Retina (tissue), 1 donor: ENCODE data around the gene STK33.

ENCODE experiments used
- DNase-seq: peaks from one replicate; pipeline ENCODE4 v3.0.0-alpha.2; 2016

The STK33 gene

DNA sequence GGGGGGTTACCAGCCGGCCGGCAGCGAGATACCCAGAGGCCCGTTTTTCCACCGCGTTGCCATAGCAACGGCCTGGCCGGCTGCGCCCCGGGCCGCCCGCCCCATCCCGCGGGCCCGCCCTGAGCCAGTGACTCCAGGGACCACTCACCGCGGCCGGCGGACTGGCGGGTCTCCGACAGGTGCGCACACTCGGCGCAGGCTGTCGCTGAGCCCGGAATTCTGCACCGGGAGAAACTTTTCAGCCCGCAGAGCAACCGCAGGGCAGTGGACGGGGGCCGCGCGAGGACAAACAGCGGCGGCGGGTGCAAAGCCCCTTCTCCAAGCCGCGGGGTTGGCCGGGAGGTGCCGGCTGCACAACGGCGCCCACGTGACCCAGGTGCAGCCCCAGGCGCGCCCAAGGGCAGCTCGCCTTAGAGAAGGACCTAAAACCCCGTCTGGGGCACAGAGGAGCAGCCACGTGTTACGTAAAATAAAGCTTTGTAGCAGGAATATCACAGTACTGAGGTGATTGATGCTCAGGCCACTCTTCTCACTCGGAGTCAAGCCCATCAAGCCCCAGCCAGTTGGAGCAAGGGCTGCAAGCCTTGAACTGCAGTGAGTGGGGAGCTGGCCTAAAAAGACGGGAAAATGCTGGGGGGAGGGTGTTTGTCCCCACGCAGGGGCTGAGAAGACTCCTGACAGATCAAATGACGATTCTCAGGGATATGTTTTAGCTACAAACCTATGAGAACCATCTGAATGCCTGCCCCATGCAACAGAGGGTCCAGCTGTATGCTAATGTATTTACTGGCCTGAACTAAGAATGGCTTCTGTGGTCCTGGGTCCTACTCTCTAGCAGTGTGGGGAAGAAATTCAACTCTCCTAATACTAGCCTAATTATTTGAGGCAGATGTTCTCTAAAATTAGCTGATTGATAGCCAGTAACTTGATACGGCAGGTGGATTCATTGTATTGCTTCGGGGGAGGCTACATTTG lies at the start of gene STK33:
STK33 (minus strand) TSS at position 294 of the 975 bp plus-strand sequence. CDS start 119,323 bp downstream, outside the sequence.
- DNase-seq, result peak; percentile 92

DNA sequence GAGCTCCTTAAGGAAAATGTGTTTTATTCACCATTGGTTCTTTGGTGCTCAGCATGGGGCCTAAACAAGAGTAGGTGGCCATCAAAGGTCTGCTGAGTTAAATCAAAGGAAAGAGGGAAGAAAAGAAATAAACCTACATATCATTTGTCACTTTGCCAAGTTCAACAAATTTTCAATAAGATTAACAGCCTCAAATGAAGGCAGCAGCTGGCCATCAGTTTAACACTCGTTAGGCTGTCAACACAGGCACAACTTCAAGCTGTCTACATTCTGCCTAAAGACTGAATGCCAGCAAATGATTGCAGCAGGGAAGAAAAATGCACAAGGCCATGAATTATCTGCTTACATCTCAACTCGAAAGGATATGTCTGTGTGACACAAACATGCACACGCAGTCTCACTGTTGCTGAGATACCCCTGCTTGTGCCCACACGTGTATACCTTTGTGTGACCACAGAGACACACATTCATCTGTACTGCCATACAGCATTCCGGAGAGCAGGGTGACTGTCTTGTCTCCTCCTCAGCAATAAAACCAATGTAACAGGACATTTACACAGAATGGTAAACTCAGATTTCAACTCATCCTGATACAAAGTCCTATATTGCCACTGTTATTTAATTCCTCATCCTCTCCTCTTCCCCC lies 48.3 kb upstream of the STK33 start:
- DNase-seq, result no peak

DNA sequence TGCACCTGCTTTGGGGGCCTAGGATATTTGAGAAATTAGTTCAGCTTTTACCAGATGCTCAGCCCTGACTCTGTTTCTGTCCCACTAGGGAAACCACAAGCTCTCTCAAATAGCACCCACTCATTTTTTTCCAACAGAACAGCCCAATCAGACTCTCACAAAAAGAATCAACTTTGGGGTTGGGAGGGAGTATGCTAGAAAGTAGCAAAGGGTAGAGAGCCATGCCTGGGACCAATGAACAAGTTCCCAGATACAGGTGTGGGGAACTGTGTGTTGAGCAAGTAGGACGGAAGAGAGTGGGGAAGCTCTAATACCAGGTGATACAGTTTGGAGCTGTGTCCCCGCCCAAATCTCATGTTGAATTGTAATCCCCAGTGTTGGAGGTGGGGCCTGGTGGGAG lies 47.3 kb upstream of the STK33 start:
- DNase-seq, result no peak

DNA sequence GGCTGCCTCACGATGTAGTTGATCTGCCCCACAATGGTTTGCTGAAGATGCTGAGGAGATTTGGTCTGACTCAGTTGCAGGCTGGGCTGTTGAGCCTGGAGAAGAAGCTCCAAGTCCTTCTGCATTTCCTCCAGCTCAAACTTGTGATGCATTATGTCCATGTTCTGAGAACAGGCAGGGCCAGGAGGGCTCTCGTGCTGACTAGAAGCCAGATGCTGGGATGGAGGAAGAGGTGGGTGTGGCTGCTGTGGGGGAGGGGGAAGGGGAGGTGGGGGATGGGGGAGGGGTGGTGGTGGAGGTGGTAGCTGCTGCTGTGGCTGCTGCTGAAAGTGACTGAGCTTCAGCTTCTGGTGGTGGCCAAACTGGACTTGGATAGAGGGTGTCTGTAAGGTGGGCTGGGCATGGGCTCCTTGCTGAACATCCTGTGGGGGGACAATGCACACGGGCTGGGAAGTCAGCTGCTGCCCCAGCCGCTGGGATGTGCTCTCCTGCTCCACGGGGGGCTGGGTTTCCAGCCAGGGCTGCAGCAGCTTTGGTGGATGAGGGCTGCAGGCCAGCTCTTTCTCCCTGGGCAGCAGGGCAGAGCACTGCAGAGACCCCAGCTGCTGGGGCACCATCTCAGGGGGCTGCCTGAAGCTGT lies 46.4 kb upstream of the STK33 start:
- DNase-seq, result no peak

DNA sequence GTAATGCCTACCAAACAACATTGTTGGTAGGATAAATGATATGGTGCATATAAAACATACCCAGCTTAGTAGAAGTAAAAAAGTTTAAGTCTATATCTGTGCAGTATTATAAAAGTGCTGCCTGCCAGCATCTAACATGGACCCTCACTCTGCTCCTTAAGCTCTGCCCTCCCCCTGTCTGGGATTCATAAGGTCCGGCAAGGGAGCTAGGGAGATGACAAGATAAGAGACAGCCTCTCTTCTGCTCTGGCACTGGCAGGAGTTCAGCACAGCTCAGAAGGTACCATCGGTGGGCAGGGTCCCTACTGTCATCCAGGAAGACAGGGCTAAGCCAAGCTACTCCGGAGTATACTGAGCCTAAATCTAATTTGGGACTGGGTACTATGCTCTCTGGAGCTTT lies 45.6 kb upstream of the STK33 start:
- DNase-seq, result no peak

DNA sequence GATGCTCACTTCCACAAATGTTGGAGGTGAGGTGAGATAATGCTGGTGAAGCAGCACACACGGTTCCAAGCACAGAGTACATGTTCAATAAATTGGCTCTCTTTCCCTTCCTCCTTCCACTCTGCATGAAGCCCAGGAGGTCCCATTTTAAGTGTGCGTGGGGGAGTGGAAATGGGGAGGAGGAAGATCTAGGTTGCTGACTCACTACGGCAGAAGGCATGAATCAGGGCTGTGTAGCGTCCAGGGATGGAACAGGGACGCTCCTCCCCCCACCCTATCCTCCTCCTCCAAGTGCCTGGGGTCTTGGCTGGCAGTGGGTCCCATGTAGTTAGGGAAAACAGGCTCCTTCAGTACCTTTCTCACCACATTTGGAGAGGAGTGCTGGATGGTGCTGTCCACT lies 44.3 kb upstream of the STK33 start:
- no peak for DNase-seq

DNA sequence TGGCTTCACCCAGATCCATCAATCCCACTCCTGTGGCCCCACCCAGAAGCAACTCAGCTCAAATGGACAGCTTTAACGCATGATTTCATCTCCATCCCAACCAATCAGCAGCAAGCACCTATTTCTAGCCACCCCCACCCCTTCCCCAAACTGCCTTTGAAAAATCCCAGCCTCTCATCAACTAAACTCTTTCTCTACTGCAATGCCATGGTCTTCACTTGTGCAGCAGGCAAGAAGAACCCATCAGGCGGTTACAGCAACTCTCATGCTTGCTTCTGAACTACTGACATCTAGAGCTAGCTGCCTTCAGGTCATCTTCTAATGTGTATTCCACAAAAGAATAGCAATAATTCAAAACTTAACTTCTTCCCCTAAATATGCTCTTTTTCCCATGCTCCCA lies 42.1 kb upstream of the STK33 start:
- DNase-seq, result no peak

DNA sequence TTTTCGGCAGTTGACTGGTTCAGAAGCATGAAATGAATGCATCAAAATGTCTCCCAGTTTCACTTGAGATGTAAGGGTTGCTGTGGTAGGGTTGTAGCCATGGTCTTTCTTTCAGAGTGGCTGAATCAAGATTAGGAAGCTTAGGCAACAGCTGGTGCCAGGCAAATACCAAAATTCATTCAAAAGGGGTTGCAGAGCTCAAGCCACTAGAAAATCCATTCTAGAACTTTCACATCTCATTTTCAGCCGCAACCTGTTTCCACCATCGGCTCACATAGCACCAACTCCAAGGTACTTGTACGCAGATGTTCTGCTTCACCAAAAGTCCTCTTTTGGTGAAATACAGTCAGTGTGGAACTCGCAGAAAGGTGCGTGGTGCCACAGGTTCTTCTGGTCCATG lies 40.5 kb upstream of the STK33 start:
- no peak for DNase-seq

DNA sequence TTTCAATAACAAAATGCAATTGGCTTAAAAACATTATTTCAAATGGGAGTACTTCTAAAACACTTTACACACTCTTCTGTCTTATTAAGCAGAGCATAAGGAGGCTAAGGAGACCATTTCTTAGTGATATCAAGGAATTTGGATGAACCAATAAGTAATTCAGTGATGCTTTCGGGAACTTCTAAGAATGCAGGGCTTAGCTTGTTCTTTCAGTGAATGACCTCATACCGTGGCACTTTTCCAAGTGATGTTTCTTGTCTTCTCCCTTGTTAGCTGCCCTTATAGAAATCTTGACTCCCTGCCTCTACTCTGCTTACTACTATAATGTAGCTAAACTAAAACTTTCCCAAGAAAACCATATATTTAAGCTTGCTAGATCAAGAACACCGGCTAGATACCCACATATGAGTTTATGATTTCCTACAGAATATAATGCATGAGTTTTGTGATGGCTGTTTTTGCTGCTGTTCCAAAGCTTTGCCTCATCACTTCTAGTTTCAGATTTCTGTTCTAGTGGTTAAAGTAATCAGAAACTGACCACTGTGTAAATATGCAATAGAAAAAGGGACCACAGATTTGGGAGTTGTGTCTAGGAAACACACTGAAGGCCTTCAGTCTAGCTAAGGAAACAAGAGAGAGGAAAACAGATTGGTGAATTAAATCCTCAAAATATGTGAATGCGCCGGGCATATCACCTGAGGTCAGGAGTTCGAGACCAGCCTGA lies 37.5 kb upstream of the STK33 start:
- no peak for DNase-seq

DNA sequence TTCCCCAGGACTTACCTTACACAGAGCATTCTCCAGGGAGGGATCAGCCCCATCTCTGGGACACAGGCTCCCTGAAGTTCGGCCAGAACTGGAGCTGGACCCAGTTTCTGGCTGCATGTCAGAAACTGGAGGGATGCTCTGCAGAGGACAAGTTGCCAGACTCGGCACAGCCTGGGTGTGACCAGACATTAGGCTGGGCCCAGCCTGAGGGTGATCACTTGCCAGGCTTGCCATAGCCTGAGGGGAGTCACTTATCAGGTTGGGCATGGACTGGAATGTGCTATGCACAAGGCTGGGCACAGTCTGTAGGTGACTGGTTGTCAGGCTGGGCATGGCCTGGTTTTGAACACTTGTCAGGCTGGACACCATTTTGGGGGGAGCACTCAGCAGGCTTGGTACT lies 30.7 kb upstream of the STK33 start:
- no peak for DNase-seq

DNA sequence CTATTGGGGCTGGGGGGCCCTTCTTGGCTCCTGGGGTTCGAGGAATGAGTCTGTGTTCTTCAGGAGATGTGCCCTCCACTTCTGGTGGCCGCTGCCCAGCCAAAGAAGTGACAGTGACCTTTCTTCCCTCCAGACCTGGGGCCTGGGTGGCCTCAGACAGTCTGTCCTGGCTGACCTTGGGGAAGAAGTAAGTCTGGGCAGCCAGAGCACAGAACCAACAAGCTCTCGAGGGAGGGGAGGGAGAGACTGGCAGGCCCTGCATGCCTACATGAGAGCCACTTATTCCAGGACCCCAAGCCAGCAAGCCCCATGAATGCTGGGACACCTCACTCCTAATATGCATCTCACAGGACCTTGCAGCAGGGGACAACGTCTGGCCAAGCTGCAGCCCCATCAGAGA lies 27.1 kb upstream of the STK33 start:
- no peak for DNase-seq

DNA sequence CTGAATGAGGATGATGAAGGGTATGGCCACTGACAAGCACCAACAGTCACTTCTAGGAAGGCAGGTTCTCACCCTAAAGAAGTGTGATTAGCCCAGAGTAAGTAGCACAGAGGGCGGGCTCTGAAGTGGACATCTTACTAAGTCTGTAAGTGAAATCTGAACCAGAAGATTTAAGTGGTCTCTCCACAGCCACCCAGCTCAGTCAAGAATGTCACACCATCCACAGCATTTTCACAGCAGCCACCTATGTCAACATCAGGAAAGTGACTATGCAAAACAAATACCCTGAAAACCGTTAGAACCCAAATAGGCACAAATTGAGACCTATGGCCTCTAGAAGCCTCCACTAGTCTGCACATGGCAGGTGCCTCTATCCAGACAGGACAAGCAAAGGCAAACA lies 23.0 kb upstream of the STK33 start:
- DNase-seq, result no peak

DNA sequence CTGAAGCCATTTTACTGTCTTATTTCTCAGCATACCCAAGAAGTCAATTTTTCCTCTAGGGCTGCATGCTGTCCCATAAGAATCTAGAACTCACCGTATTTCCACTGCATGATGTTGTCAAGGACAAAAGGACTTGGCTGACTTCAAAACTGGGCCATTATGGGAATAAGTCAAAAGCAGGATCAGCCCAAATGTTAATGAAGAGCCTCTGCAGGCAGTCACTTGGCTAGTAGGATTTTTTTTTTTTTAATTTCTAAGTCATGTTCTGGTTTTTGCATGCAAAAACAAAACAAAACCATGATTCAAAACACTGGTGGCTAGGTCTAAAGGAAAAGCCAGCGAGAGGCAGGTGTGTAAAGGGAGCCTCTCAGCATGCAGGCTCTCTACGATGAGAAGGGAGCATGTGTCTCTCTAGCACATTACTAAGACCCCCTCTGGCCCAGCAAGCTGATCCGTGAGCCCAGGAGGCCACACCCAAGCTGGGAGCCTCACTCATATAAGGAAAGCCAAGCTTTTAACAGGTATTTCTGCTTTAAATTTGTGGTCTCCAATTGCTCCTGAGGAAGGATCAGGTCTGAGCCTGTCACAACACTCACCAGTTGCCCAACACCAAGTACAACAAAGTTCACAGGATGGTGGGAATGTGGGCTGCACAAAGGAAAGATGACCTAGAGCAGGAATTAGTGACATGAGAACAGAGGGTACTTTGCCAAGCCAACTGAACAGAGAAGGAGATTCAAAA lies 21.4 kb upstream of the STK33 start:
- no peak for DNase-seq

DNA sequence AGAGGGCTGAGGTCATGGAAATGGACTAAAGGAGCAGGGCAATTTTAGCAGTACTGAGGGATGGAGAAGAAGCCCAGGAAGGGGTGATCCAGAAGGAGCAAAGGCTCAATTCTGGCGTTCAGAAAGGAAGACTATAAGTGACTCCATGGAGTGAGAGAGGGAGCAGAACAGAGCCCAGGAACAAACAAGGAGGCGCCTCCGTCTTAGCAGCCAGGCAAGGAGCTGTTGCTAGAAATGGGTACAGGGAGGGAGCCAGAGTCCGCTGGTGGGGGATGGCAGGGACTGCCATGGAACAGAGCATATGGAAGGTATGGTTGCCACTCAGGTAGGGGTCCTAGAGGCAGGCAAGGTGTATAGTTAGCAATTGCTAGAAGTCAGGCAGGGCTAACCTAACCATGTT lies 20.5 kb upstream of the STK33 start:
- no peak for DNase-seq

DNA sequence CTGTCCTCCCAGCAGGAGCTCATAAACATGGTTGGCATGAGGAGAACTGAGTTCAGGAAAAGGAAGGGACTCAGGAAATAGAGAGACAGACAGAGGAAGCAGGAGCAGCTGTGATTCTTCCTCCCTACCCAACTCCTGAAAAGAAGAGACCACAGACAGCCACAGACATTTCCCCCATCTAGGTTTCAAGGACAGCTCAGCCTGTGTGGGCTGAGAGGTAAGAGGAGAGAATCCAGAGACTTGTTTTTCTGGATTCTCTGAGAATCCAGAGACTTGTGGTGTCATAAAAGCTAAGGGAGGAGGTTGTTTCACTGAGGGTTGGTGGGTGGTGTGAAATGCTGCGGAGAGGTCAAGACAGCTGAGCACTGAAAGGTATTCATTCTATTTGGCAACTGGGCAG lies 19.0 kb upstream of the STK33 start:
- DNase-seq, result no peak

DNA sequence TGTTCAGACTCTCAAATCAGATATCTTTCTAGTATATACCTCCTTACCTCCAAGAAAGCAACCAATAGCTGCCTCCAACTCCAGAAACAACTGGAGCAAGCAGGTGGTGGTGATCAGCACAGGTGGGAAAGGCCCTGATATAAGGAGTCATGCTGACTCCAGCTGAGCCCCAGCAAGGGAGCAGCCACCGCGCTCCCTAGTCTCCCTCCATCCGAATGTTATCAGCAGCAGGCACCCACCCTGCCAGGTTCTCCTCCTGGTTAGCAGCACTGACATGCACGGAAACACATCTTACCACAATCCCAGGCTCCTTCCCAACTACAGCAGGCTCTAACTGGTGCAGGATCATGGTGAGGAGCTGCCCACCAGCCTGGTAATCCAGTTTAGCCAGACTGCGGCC lies 18.5 kb upstream of the STK33 start:
- DNase-seq, result no peak

DNA sequence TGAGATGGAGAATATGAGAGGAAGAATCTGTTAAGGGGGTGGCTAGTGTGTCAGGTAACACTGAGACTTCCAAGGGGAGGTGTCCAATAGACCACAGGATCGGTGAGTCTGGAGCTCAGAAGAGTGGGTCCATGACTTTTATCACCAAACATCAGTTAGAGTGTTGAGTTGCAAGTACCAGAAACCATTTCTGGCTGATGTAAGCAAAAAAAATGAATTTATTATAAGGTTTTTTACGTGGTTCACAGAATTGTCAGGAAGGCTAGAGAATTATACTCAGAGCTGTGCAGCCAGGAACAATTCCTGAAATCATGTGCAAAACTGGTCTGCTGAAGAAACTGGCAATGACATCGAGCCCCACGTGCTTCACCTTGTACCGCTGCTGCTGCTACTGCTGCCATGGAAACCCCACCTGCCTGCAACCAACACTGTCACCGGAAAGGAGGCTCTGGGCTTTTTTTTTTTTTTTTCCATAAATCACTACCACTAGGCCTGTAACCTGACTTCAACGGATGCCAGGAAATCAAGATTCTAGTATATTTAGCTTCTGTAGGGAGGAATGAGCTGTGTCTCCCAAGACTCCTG lies 16.6 kb upstream of the STK33 start:
- DNase-seq, result no peak

DNA sequence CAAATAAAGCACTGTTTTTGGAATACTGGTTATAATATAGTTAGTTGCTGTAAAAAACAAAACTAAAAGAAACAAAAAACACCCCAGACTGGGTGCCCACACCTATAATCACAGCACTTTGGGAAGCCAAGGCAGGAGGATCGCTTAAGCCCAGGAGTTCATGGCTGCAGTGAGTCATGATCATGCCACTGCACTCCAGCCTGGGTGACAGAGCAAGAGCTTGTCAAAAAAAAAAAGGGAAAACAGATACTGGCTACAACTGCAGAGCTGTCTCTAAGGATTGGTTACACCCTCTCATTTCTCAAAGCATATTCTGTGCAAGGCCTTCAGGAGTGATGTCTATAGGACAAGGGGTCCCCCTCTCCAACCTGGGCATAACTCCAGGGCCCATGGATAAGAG lies 14.6 kb upstream of the STK33 start:
- no peak for DNase-seq

DNA sequence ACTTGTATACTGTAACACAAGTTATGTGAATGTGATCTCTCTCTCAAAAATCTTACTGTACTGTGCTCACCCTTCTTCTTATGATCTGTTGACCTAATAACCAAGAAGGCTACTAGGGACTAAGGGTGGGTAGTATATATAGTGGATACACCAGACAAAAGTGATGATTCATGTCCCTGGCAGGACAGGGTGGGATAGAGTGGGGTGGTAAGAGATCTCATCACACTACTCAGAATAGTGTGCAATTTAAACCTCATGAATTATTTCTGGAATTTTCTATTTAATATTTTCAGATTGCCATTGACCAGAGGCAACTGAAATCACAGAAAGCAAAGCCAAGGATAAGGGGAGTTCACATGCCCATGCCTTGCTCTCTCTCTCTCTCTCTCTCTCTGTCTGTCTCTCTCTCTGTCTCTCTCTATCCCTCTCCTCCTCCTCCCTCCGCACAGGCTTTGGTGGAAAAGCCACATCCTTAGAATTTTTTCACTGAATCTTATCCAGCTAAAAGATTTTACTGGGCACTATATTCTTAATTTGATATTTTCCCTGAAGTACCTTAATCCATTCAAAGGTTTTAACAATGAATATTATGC lies 12.0 kb upstream of the STK33 start:
- no peak for DNase-seq

DNA sequence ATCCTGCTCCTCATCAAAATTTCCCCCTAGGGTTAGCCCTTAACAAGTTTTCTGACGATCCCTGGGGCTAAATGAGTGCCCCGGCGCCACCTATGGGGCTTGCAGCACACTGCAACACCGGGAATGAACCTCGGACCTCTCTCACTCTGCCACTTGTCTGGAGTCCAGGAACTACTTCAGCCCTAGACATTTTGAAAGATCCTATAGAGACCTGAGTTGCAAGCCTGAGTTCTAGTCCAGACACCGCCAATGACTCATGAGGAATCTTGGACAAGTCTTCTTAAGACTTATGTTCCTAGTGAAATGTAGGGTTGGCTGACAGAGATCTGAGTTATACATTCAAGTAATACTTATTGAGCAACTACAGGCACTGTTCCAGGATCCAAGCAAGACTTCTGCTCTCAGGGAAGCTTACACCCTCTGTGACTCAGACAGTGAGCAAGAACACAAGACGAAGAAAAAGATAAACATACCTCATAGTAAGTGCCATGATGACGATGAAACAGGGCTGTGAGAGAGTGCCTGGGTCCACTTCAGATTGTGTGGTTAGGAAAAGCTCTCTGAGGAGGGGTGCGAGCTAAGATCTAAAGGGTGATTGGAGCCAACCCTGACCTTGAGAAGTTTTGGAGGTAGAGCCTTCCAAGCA lies 10.2 kb upstream of the STK33 start:
- DNase-seq, result peak; percentile 33

DNA sequence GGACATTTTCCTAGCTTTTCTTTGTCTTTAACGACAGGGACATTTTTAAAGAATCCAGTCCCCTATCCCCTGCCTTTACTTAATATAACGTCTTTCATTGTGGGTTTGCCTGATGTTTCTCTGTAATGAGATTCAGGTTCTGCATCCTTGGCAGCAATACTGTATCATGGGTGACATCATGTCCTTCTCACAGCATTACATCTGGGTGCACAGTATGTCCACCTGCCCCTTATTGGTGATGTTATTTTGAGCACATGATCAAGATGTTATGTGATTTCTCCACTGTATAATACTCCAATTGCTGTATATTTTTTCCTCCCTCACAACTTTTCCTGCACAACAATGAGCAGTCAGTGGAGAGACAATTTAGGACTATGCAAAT lies 9.7 kb upstream of the STK33 start:
- no peak for DNase-seq
